SJSA1 (cell line): ENCODE data around the gene CSNK1G2. TPM values are rescaled to one million over a fixed set of nuclear protein-coding genes. Genes with fewer than 3 reads are reported as not detected.

Source experiments
- DNase-seq, 2 experiments: peaks; one replicate each; pipeline ENCODE4 v3.0.0-alpha.2; 2015 to 2020; ENCODE audit warnings: low spot score in 2 of 2, low read depth in 1 of 2
- H3K27ac ChIP-seq: fragments of 250-450 bp; sonication (Bioruptor Pico); 2 replicates; pipeline ENCODE4 v1.5.1; 2020; ENCODE audit warnings: mild to moderate bottlenecking, moderate library complexity
- H3K27me3 ChIP-seq: fragments of 250-450 bp; sonication (Bioruptor Pico); replicated peaks from 2 replicates; pipeline ENCODE4 v1.5.1; 2020; ENCODE audit warnings: mild to moderate bottlenecking, moderate library complexity
- H3K36me3 ChIP-seq: fragments of 250-450 bp; sonication (Bioruptor Pico); 2 replicates; pipeline ENCODE4 v1.5.1; 2020; ENCODE audit warnings: mild to moderate bottlenecking
- H3K4me1 ChIP-seq: fragments of 250-450 bp; sonication (Bioruptor Pico); replicated peaks from 2 replicates; pipeline ENCODE4 v1.6.1; 2021; ENCODE audit warnings: mild to moderate bottlenecking
- H3K4me3 ChIP-seq: fragments of 250-450 bp; sonication (Bioruptor Pico); 2 replicates; pipeline ENCODE4 v1.5.1; 2020; ENCODE audit warnings: mild to moderate bottlenecking
- H3K9me3 ChIP-seq: fragments of 250-450 bp; sonication (Bioruptor Pico); replicated peaks from 2 replicates; pipeline ENCODE4 v1.5.1; 2020; ENCODE audit warnings: mild to moderate bottlenecking
- total RNA-seq: library from RNA; depleted of rRNA; stranded (reverse); fragments of >200 nt; shearing (Covaris generic); gene quantifications from 2 replicates; pipeline ENCODE4 v1.2.3, GENCODE V29; 2014

Gene CSNK1G2
- total RNA-seq, 1 experiment from 2014 or later, result 63.4 TPM

GRCh38 chr19:1925544-1925943, 15.4 kb upstream of the CSNK1G2 start:
- Histone ChIP-seq H3K4me1 (peaks cover 12% of the 10 kb centered on the region), H3K27me3 (no peaks in the 10 kb centered on the region)
- no peak for DNase-seq

DNA sequence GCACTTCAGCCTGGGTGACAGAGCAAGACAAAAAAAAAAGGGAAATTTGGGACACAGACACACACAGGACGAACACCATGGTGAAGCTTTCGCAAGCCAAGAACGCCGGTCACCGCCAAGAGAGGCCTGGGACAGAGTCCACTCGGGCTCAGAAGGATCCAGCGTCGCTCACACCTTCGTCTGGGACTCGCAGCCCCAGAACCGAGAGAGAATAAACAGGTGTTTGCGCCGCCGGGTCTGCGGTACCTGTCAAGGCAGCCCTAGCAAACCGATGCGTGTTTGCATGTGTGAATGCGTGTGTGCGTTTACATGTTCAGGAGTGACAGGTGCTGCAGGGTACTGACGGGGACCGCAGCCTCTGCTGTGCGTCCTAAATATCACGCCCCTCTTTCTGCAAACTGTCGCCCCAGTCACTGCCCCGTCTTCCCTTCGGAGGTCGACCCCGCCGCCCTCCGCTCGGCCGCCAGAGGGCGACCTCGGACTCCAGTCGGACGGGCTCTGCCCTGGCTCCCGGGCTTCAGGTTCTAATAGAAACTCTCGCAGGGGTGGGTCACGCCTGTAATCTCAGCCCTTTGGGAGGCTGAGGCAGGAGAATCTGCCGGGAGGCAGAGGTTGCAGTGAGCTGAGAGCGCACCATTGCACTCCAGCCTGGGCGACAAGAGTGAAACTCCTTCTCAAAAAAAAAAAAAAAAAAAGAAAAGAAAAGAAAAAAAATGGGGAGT, 11.8 kb upstream of the CSNK1G2 start:
- Histone ChIP-seq H3K4me3 (peak overlapping the region; percentile 18), H3K36me3 (peaks cover 11% of the 10 kb centered on the region), H3K4me1 (peaks cover 12% of the 10 kb centered on the region), H3K9me3 (no peaks in the 10 kb centered on the region), H3K27me3 (no peaks in the 10 kb centered on the region), H3K27ac (no peak overlapping the region)
- DNase-seq, result peak; percentile 65 to 77

More at GRCh38 chr19:1925544-1925943, 15.4 kb upstream of the CSNK1G2 start:
- H3K4me3 ChIP-seq, result no peak overlapping the region
- H3K9me3 ChIP-seq, result no peaks in the 10 kb centered on the region
- H3K36me3 ChIP-seq, result peaks cover 31% of the 10 kb centered on the region
- H3K27ac ChIP-seq, result no peak overlapping the region

DNA sequence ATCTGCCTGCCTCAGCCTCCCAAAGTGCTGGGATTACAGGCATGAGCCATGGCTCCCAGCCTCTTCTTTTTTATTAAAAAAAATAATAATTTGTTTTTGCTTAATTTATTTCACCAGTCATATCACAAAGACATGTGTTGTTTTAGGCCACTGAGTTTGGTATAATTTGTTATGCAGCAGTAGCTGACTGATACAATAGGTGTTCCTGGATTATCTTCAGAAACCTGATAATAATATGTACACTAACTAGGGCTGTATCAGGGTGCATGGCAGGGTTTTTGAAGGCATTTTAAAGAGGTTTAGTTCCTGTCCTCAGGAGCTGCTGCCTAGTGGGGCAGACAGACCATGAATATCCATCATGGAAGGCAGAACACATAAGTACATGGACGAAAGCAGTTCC, 9.5 kb upstream of the CSNK1G2 start:
- H3K36me3 ChIP-seq, result no peaks in the 10 kb centered on the region
- H3K4me1 ChIP-seq, result peaks cover 12% of the 10 kb centered on the region
- DNase-seq, result no peak
- H3K27ac ChIP-seq, result no peak overlapping the region
- H3K27me3 ChIP-seq, result no peaks in the 10 kb centered on the region
- H3K9me3 ChIP-seq, result peaks cover 13% of the 10 kb centered on the region
- no peak overlapping the region for H3K4me3 ChIP-seq

GRCh38 chr19:1932395-1932794, 8.6 kb upstream of the CSNK1G2 start:
- Histone ChIP-seq H3K9me3 (peaks cover 13% of the 10 kb centered on the region), H3K27ac (no peak overlapping the region), H3K4me1 (peaks cover 12% of the 10 kb centered on the region), H3K4me3 (no peak overlapping the region), H3K36me3 (no peaks in the 10 kb centered on the region), H3K27me3 (no peaks in the 10 kb centered on the region)
- DNase-seq, result no peak

DNA sequence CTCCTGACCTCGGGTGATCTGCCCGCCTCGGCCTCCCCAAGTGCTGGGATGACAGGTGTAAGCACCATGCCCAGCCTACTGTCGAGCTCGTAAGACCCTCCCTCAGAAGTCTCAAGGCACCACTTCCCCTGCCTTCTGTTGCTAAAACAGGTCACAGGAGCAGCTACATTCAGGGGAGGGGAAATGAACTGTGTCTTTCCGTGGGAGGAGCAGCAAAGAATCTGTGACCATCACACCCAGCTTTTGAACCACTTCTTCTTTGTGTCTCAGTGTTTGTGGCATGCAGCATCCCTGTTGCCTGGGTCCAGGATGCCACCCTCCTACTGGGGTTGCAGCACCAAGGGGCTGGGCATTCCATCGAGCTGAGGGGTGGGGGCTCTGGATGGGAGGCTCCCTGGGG, 7.7 kb upstream of the CSNK1G2 start:
- H3K9me3 ChIP-seq, result peaks cover 13% of the 10 kb centered on the region
- no peaks in the 10 kb centered on the region for H3K36me3 ChIP-seq
- no peak overlapping the region for H3K4me3 ChIP-seq
- DNase-seq, result no peak
- H3K27ac ChIP-seq, result no peak overlapping the region
- no peaks in the 10 kb centered on the region for H3K27me3 ChIP-seq
- peaks cover 12% of the 10 kb centered on the region for H3K4me1 ChIP-seq

- peaks cover 13% of the 10 kb centered on the region for H3K9me3 ChIP-seq
- no peak overlapping the region for H3K27ac ChIP-seq
- no peaks in the 10 kb centered on the region for H3K36me3 ChIP-seq
- no peak for DNase-seq
- peaks cover 12% of the 10 kb centered on the region for H3K4me1 ChIP-seq
- H3K27me3 ChIP-seq, result no peaks in the 10 kb centered on the region
- H3K4me3 ChIP-seq, result no peak overlapping the region
These were observed 7.0 kb upstream of the CSNK1G2 start for GRCh38 chr19:1933942-1934341.

DNA sequence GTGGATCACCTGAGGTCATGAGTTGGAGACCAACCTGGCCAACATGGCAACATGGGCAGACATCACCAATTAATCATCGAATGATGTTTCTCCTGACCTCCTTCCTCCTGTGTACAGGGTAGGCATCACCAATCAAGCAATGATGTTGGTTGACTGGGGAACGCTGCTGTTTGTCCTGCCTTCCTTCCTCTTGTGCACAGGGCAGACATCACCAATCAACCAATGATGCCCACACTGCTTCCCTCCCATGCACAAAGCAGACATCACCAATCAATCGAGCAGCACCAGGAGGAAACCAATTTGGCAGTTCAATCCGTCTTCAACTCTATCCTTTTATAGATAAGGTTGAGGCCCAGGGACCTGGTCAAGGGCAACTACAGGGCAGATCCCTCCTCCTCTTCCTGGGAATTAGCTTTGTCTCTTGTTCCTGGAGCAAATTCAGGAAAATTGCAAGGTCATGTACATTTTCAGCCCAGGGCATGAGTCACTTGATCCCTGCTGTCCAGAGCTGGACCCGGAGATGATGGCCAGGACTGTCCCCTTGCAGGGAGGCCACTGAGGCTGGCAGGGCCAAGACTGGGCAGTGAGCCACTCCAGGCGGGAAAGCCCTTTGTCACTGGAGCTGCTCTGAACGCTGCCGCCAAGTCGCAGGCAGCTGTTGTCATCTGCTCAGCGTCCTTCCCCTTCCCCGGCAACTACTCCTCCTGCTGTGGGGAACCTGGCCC, 5.3 kb upstream of the CSNK1G2 start:
- no peak overlapping the region for H3K4me3 ChIP-seq
- H3K9me3 ChIP-seq, result peaks cover 13% of the 10 kb centered on the region
- H3K36me3 ChIP-seq, result peaks cover 3% of the 10 kb centered on the region
- H3K27ac ChIP-seq, result no peak overlapping the region
- DNase-seq, result no peak
- H3K4me1 ChIP-seq, result peaks cover 10% of the 10 kb centered on the region
- no peaks in the 10 kb centered on the region for H3K27me3 ChIP-seq

- Histone ChIP-seq H3K4me3 (no peak overlapping the region), H3K27ac (no peak overlapping the region), H3K27me3 (no peaks in the 10 kb centered on the region), H3K36me3 (peaks cover 6% of the 10 kb centered on the region), H3K4me1 (peaks cover 10% of the 10 kb centered on the region), H3K9me3 (peaks cover 13% of the 10 kb centered on the region)
- no peak for DNase-seq
These were observed 4.5 kb upstream of the CSNK1G2 start for GRCh38 chr19:1936430-1936829.

DNA sequence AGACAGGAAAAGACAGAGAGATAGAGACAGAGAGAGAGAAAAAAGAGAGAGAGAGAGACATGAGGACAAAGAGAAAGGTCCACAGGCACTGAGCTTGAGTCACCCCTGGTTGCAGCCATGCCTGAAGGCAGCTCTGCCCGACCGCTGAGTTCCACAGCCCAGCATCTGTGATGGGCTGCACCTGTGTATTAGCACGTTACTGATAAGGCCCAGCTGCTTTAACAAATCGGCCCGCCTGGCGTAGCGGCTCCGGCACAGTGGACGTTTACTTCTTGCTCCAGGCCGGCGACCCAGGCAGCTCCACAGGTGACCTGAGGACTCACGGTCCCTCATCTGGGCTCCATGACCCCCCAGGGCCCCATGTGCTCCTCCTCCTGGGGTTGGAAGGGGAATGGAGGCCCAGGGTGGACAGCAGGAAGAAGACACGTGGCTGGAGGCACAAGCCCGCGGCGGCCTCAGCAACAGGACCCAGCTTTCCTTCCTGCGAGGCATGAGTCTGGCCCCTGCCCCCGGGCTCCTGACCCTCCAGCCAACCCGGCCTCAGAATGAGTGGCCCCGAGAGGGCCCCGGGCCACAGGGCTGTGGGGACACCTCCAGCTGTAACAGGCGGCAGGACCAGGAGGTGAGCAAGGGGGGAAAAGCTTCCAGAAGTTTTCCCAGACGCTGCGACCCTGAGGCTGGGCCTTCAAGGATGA, 3.9 kb upstream of the CSNK1G2 start:
- H3K4me1 ChIP-seq, result peaks cover 11% of the 10 kb centered on the region

GRCh38 chr19:1938071-1938470, 2.9 kb upstream of the CSNK1G2 start:
- Histone ChIP-seq H3K4me3 (no peak overlapping the region), H3K27me3 (no peaks in the 10 kb centered on the region), H3K4me1 (peaks cover 21% of the 10 kb centered on the region), H3K9me3 (peaks cover 13% of the 10 kb centered on the region), H3K36me3 (peaks cover 6% of the 10 kb centered on the region), H3K27ac (no peak overlapping the region)
- DNase-seq, result no peak

More for the DNA sequence above, 3.9 kb upstream of the CSNK1G2 start:
- Histone ChIP-seq H3K4me3 (no peak overlapping the region), H3K9me3 (peaks cover 13% of the 10 kb centered on the region), H3K36me3 (peaks cover 6% of the 10 kb centered on the region), H3K27me3 (no peaks in the 10 kb centered on the region), H3K27ac (no peak overlapping the region)
- DNase-seq, result no peak

- peaks cover 23% of the 10 kb centered on the region for H3K4me1 ChIP-seq
- no peaks in the 10 kb centered on the region for H3K27me3 ChIP-seq
- no peaks in the 10 kb centered on the region for H3K9me3 ChIP-seq
- DNase-seq, result peak; percentile 80 to 84
- peak overlapping the region; percentile 99 for H3K4me3 ChIP-seq
- H3K36me3 ChIP-seq, result peaks cover 10% of the 10 kb centered on the region
- H3K27ac ChIP-seq, result peak overlapping the region; percentile 12
These were observed 1.3 kb downstream of the CSNK1G2 start for GRCh38 chr19:1942078-1942933.

- no peak for DNase-seq
- peak overlapping the region; percentile 99 for H3K4me3 ChIP-seq
- H3K4me1 ChIP-seq, result peaks cover 23% of the 10 kb centered on the region
- no peaks in the 10 kb centered on the region for H3K27me3 ChIP-seq
- no peaks in the 10 kb centered on the region for H3K9me3 ChIP-seq
- H3K36me3 ChIP-seq, result peaks cover 12% of the 10 kb centered on the region
- H3K27ac ChIP-seq, result no peak overlapping the region
These were observed 2.1 kb downstream of the CSNK1G2 start for GRCh38 chr19:1942934-1943555.

DNA sequence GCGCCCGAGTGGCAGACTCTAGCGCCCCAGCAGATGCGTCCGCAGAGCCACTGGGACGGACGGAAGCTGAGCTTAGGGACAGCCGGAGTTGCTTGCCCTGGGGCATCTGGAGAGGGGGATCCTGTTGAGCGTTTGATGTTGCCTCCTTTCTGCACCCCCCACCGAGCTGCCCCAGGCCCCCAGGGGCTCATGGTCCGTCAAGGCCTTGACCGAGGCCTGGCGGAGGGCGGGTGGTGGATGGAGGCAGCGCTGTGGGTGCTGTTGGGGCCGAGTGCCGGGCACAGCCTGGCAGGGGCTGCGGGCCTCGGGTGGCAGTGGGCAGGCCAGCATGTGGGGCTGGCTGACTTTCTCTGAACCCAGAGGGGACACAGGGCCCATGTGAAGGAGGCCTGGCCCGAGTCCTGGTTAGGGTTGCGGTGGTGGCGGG, 2.7 kb downstream of the CSNK1G2 start:
- Histone ChIP-seq H3K27ac (no peak overlapping the region), H3K36me3 (peaks cover 12% of the 10 kb centered on the region), H3K9me3 (no peaks in the 10 kb centered on the region), H3K27me3 (no peaks in the 10 kb centered on the region), H3K4me3 (no peak overlapping the region), H3K4me1 (peaks cover 23% of the 10 kb centered on the region)
- no peak for DNase-seq
